Left colon (tissue), 2 donors: Measurements from ENCODE around the gene IFNGR1. TPM values are rescaled to one million over a fixed set of nuclear protein-coding genes. Genes with fewer than 3 reads are reported as not detected.

Experiments used
- ATAC-seq: fragments of 200-7000 bp; cut with Tn5 transposase; one replicate; pipeline ENCODE4 v1.9.1; 2020; ENCODE audit warnings: mild to moderate bottlenecking, moderate library complexity
- DNase-seq, 2 donors: peaks; one replicate each; pipeline ENCODE4 v3.0.0-alpha.2; 2020
- intact Hi-C, 2 donors: fragments of 100-400 bp; cut with DNase I in 1 of 2; cut with micrococcal nuclease in 1 of 2; formaldehyde crosslinking; loops; one replicate each; pipeline versions ENCODE4 v1.11.2 to v1.14.0; 2022; cut with DNase I, micrococcal nuclease
- total RNA-seq, 2 donors: library from RNA; stranded (reverse); fragmentation: NEBNext Ultra II Directional; extraction: Animal tissue kit (Norgen Biotek cat#: 25700); gene quantifications; one replicate each; pipeline ENCODE4 v1.2.1, GENCODE V29; 2021
- donor health status: DM: no; HTN: no; CAD: no.
- donor health status: DM: yes; HTN: yes; CAD: no.

IFNGR1 gene
- total RNA-seq, 2 donors from 2014 or later: 77.2 to 106 TPM

GRCh38 chr6:137190583-137191094 is 28.5 kb downstream of the IFNGR1 start:
- intact Hi-C loops: no loop called here
- no peak for ATAC-seq
- no peak for DNase-seq

- ATAC-seq (no peak), DNase-seq (no peak)
- intact Hi-C loops: no loop called here
These were observed 30.3 kb downstream of the IFNGR1 start for GRCh38 chr6:137188855-137189254.

GRCh38 chr6:137185290-137185689 is 33.9 kb downstream of the IFNGR1 start:
- no peak for DNase-seq
- intact Hi-C loops: no loop called here
- no peak for ATAC-seq

GRCh38 chr6:137182654-137183073 is 36.5 kb downstream of the IFNGR1 start:
- no peak for DNase-seq
- no peak for ATAC-seq
- intact Hi-C loops: no loop called here

- ATAC-seq (no peak), DNase-seq (no peak)
- intact Hi-C loops: no loop called here
These were observed 37.1 kb downstream of the IFNGR1 start for GRCh38 chr6:137181891-137182653.

GRCh38 chr6:137177611-137178010 is 41.6 kb downstream of the IFNGR1 start:
- no peak for ATAC-seq
- no peak for DNase-seq
- intact Hi-C loops: no loop called here

- intact Hi-C loops: no loop called here
- DNase-seq (no peak), ATAC-seq (no peak)
These were observed 42.5 kb downstream of the IFNGR1 start for GRCh38 chr6:137176729-137177128.

- ATAC-seq: no peak
- intact Hi-C loops: no loop called here
- DNase-seq: no peak
These were observed 43.3 kb downstream of the IFNGR1 start for GRCh38 chr6:137175868-137176245.

- DNase-seq (no peak), ATAC-seq (no peak)
- intact Hi-C loops: no loop called here
These were observed 43.9 kb downstream of the IFNGR1 start for GRCh38 chr6:137175157-137175867.

GRCh38 chr6:137173501-137173900 is 45.7 kb downstream of the IFNGR1 start, which contains the start of gene IL22RA2:
IL22RA2 (minus strand) TSS chr6:137173644; CDS start chr6:137161749, 11,895 bp downstream.
- intact Hi-C loops: no loop called here
- no peak for ATAC-seq

GRCh38 chr6:137172734-137173431 is 46.3 kb downstream of the IFNGR1 start:
- ATAC-seq (no peak), DNase-seq (no peak)
- intact Hi-C loops: no loop called here

More at GRCh38 chr6:137173501-137173900, 45.7 kb downstream of the IFNGR1 start, which contains the start of gene IL22RA2:
- DNase-seq: no peak

- intact Hi-C loops: no loop called here
- no peak for ATAC-seq
These were observed 47.1 kb downstream of the IFNGR1 start for GRCh38 chr6:137171824-137172733.

GRCh38 chr6:137171053-137171374 is 48.2 kb downstream of the IFNGR1 start:
- DNase-seq: no peak
- no peak for ATAC-seq
- intact Hi-C loops: no loop called here

More at GRCh38 chr6:137171824-137172733, 47.1 kb downstream of the IFNGR1 start:
- DNase-seq: no peak

GRCh38 chr6:137170266-137171052 is 48.7 kb downstream of the IFNGR1 start:
- intact Hi-C loops: no loop called here
- ATAC-seq (no peak), DNase-seq (no peak)

GRCh38 chr6:137167702-137168377 is 51.3 kb downstream of the IFNGR1 start:
- intact Hi-C loops: no loop called here
- DNase-seq: no peak
- ATAC-seq: no peak

- DNase-seq (no peak), ATAC-seq (no peak)
- intact Hi-C loops: no loop called here
These were observed 52.7 kb downstream of the IFNGR1 start for GRCh38 chr6:137166247-137167098.
